Thymus (tissue), 11 donors: Measurements from ENCODE around the gene OPHN1. TPM values are rescaled to one million over a fixed set of nuclear protein-coding genes. Genes with fewer than 3 reads are reported as not detected.
"Not testable (repeated sequence)": the region's sequence is repeated elsewhere in the genome, so short reads cannot be mapped to it uniquely, and the experiment has no call there.

Source experiments
- DNase-seq, 9 donors: peaks; one replicate each; pipeline ENCODE4 v3.0.0-alpha.2; 2013; ENCODE audit warnings: low spot score in 9 of 9, low read depth in 6 of 9, missing footprints in 1 of 9
- H3K27ac ChIP-seq, 2 donors: one replicate each; pipeline ENCODE4 v1.5.1; 2013; ENCODE audit warnings: control low read depth in 1 of 2, low read depth in 1 of 2, low read length in 1 of 2, mild to moderate bottlenecking in 1 of 2, moderate library complexity in 1 of 2
- H3K27me3 ChIP-seq, 2 donors: one replicate each; pipeline ENCODE4 v1.5.1; 2013; ENCODE audit warnings: low read length in 1 of 2; ENCODE audit not compliant: control insufficient read depth in 2 of 2, insufficient read depth in 1 of 2
- H3K36me3 ChIP-seq, 2 donors: one replicate each; pipeline ENCODE4 v1.5.1; 2013; ENCODE audit warnings: low read length in 1 of 2, mild to moderate bottlenecking in 1 of 2, moderate library complexity in 1 of 2; ENCODE audit not compliant: control insufficient read depth in 2 of 2, insufficient read depth in 2 of 2
- H3K4me1 ChIP-seq, 2 donors: one replicate each; pipeline ENCODE4 v1.5.1; 2013; ENCODE audit warnings: low read length in 2 of 2; ENCODE audit not compliant: control insufficient read depth in 2 of 2, insufficient read depth in 2 of 2
- H3K4me3 ChIP-seq, 2 donors: one replicate each; pipeline ENCODE4 v1.5.1; 2013; ENCODE audit warnings: low read length in 2 of 2, control low read depth in 1 of 2, mild to moderate bottlenecking in 1 of 2
- H3K9me3 ChIP-seq, 2 donors: one replicate each; pipeline ENCODE4 v1.5.1; 2013; ENCODE audit warnings: low read length in 1 of 2, mild to moderate bottlenecking in 1 of 2; ENCODE audit not compliant: control insufficient read depth in 2 of 2, insufficient read depth in 1 of 2
- WGBS: extraction: QIAGEN DNeasy Blood & Tissue Kit; methylation state at CpG from one replicate; pipeline ENCODE4 v1.1.7; 2013; 5-methylcytosine and 5-hydroxymethylcytosine counted together
- polyA plus RNA-seq: library from polyadenylated mRNA; stranded (reverse); fragments of 200-250 nt; gene quantifications from one replicate; pipeline ENCODE4 v1.2.3, GENCODE V29; 2013
- total RNA-seq: library from RNA; stranded (reverse); fragments of 120-200 nt; gene quantifications from one replicate; pipeline ENCODE4 v1.2.4, GENCODE V29; 2013
- donor health status: healthy.

OPHN1 gene
- total and polyA plus RNA-seq, 2 donors = 0.64 to 1.2 TPM

DNA sequence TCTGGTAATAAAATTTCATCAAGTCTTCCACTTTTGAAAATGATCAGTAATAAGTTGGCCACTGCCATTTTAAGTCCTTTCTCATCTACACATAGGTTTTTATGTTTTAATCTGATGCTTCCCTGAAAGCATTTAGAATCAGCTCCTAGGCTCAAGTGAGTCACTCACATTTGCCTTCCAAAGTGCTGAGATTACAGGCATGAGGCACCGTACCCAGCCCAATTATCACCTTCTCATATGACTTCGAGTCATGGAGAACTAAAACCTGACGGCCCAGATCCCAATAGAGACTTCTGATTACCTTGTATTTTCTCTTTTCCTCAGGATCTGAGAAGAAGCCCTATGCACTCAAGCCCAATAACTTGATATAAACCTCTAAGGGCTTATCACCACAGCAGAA lies 140.8 kb downstream of the OPHN1 start:
- DNase-seq = no peak
- H3K27me3 ChIP-seq = no peaks in the 10 kb centered on the region
- H3K4me3 ChIP-seq = no peak overlapping the region
- no peaks in the 10 kb centered on the region for H3K9me3 ChIP-seq
- no peaks in the 10 kb centered on the region for H3K36me3 ChIP-seq
- no peaks in the 10 kb centered on the region for H3K4me1 ChIP-seq
- H3K27ac ChIP-seq = no peak overlapping the region
- WGBS = 93% methylated on average over 3 of the region's 3 CpGs

DNA sequence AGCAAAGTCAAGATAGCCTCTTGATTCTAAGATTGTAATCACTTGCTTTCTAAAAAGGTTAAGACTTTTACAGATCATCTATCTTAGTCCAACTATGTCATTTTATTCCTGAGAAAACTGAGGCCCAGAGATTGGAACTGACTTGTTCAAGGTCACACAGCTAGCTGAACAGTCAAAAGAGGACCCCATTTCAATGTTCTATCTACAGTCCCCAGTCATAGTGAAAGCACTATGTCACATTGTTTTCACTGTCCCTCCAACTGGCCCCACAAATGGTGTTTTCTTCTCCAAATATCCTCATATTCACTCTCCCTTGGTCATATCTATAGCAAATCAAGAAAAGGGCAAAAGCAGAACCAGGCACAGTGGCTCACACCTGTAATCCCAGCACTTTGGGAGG lies 145.2 kb downstream of the OPHN1 start:
- DNase-seq = no peak
- no peaks in the 10 kb centered on the region for H3K4me1 ChIP-seq
- H3K27ac ChIP-seq = no peak overlapping the region
- H3K36me3 ChIP-seq = no peaks in the 10 kb centered on the region
- no peak overlapping the region for H3K4me3 ChIP-seq
- no peaks in the 10 kb centered on the region for H3K27me3 ChIP-seq
- no peaks in the 10 kb centered on the region for H3K9me3 ChIP-seq

- no peaks in the 10 kb centered on the region for H3K4me1 ChIP-seq
- H3K27ac ChIP-seq = no peak overlapping the region
- H3K36me3 ChIP-seq = no peaks in the 10 kb centered on the region
- 94% methylated on average over 3 of the region's 3 CpGs for WGBS
- no peak for DNase-seq
- H3K4me3 ChIP-seq = no peak overlapping the region
- no peaks in the 10 kb centered on the region for H3K27me3 ChIP-seq
- no peaks in the 10 kb centered on the region for H3K9me3 ChIP-seq
Observed at GRCh38 chrX:68287419-68287818, 145.9 kb downstream of the OPHN1 start.

DNA sequence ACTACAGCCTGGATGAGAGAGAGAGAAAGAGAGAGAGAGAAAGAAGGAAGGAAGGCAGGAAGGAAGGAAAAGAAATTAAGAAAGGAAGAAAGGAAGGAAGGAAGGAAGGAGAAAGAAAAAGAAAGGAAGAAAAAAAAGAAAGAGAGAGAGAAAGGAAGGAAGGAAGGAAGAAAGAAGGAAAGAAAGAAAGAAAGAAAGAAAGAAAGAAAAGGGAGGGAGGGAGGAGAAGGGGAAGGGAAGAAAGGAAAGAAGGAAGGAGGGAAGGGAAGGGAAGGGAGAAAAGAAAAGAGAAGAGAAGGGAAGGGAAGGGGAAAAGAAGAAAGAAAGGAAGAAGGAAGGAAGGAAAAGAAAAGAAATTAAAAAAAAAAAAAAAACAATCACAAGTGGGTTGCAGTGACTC lies 146.3 kb downstream of the OPHN1 start:
- no peaks in the 10 kb centered on the region for H3K27me3 ChIP-seq
- H3K4me1 ChIP-seq = no peaks in the 10 kb centered on the region
- no peak overlapping the region for H3K4me3 ChIP-seq
- H3K27ac ChIP-seq = no peak overlapping the region
- no peaks in the 10 kb centered on the region for H3K9me3 ChIP-seq
- no peaks in the 10 kb centered on the region for H3K36me3 ChIP-seq
- DNase-seq = no peak

DNA sequence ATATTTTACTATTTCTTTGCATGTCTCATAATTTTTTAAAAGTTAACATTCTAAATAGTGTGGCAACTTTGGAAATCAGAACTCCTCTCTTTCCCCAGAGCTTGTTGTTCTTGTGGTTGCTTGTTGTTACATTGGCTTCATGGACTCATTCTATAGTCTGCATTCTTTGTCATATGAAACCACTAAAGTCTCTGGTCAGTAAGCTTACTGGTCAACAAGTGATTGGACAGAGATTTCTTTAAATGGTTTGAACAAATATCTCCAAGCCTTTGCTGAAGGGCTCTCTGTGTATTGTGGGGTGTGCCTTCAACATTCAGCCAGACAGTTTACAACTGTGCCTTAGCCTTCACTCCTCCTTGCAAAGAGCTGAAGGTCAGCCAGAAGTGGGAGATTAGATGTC lies 147.2 kb downstream of the OPHN1 start:
- Histone ChIP-seq H3K27me3 (no peaks in the 10 kb centered on the region), H3K4me1 (no peaks in the 10 kb centered on the region), H3K36me3 (no peaks in the 10 kb centered on the region), H3K27ac (no peak overlapping the region), H3K9me3 (no peaks in the 10 kb centered on the region), H3K4me3 (no peak overlapping the region)
- no peak for DNase-seq

- Histone ChIP-seq H3K4me1 (no peaks in the 10 kb centered on the region), H3K9me3 (no peaks in the 10 kb centered on the region), H3K36me3 (no peaks in the 10 kb centered on the region), H3K27me3 (no peaks in the 10 kb centered on the region), H3K4me3 (no peak overlapping the region), H3K27ac (no peak overlapping the region)
- DNase-seq = no peak
- 91% methylated on average over 2 of the region's 2 CpGs for WGBS
Observed at GRCh38 chrX:68284281-68284904, 148.9 kb downstream of the OPHN1 start.

DNA sequence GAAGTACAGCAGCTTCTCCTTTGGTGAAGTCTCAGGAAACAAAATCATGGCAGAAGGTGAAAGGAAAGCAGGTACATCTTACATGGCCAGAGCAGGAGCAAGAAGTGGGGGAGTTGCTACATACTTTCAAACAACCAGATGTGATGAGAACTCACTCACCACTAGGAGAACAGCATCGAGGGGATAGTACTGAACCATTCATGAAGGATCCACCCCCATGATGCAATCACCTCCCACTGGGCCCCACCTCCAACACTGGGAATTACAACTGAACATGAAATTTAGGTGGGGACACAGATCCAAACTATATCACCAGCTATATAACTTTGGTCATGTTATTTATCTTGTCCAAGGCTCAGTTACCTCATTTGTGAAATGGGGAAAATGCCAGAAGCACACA lies 159.4 kb downstream of the OPHN1 start:
- no peaks in the 10 kb centered on the region for H3K4me1 ChIP-seq
- WGBS = 68% methylated on average over 1 of the region's 1 CpG

GRCh38 chrX:68264793-68265192 lies 168.5 kb downstream of the OPHN1 start:
- not testable (repeated sequence) for H3K27ac ChIP-seq, H3K27me3 ChIP-seq, H3K4me1 ChIP-seq, DNase-seq, H3K4me3 ChIP-seq, H3K36me3 ChIP-seq, H3K9me3 ChIP-seq
- WGBS = 95% methylated on average over 9 of the region's 9 CpGs

More for the DNA sequence above, 159.4 kb downstream of the OPHN1 start:
- Histone ChIP-seq H3K27me3 (no peaks in the 10 kb centered on the region), H3K27ac (no peak overlapping the region), H3K36me3 (no peaks in the 10 kb centered on the region), H3K9me3 (no peaks in the 10 kb centered on the region), H3K4me3 (no peak overlapping the region)
- DNase-seq = no peak

DNA sequence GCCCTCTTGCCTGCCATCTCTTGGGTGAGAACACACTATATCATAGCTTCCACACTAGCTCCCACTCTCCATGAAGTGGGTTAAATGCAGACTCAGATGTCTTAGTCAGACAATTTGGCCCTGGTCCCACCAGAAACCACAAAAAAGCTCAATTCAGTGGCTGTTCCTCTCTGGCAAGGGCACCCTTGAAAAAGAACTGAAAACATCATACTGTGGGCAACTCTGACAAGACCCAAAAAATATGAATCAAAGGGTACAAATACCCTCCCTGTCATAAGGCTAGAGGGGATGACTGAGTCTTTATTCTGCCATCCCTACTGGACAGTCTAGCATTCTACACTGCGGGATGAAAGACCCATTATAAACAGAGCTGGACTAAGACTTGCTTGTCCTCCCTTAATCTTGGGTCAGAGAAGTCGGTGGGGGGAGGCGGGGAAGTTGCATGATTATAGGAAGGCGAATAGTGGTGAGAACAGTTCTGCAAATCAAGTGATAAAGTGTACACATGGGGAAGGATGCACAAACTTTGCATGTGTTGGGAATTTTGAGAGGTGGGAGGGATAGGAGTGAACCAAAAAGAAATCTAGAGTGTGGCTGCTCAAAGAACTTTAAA lies 172.1 kb downstream of the OPHN1 start:
- Histone ChIP-seq H3K36me3 (no peaks in the 10 kb centered on the region), H3K27me3 (no peaks in the 10 kb centered on the region), H3K27ac (no peak overlapping the region), H3K4me3 (no peak overlapping the region), H3K4me1 (no peaks in the 10 kb centered on the region), H3K9me3 (no peaks in the 10 kb centered on the region)
- DNase-seq = no peak
- 41% methylated on average over 4 of the region's 4 CpGs for WGBS
